HPDE6-E6E7 (cell line): ENCODE data around the gene UBE2J2.
A peak's percentile ranks its signal among the peaks of the same experiment; 100 is the strongest.
"Not testable (repeated sequence)": the region's sequence is repeated elsewhere in the genome, so short reads cannot be mapped to it uniquely, and the experiment has no call there.

Experiments
- DNase-seq: peaks from one replicate; pipeline ENCODE4 v3.0.0; 2011; ENCODE audit warnings: missing footprints; ENCODE audit errors: extremely low spot score

UBE2J2 gene

GRCh38 chr1:1256956-1257871 lies 16.4 kb downstream of the UBE2J2 start:
- no peak for DNase-seq

GRCh38 chr1:1255611-1256010 lies 18.0 kb downstream of the UBE2J2 start:
- no peak for DNase-seq

GRCh38 chr1:1255078-1255477 lies 18.6 kb downstream of the UBE2J2 start:
- DNase-seq = no peak

GRCh38 chr1:1254667-1254998 lies 19.0 kb downstream of the UBE2J2 start:
- no peak for DNase-seq

GRCh38 chr1:1253972-1254666 lies 19.5 kb downstream of the UBE2J2 start:
- no peak for DNase-seq

GRCh38 chr1:1253314-1253713 lies 20.3 kb downstream of the UBE2J2 start:
- DNase-seq = no peak

GRCh38 chr1:1250786-1251284 lies 22.8 kb downstream of the UBE2J2 start:
- DNase-seq = peak; percentile 95

GRCh38 chr1:1248009-1248913 lies 25.4 kb downstream of the UBE2J2 start:
- not testable (repeated sequence) for DNase-seq

- DNase-seq = no peak
Observed at GRCh38 chr1:1247341-1247913, 26.2 kb downstream of the UBE2J2 start.

GRCh38 chr1:1246577-1247340 lies 26.9 kb downstream of the UBE2J2 start, which contains the start of gene C1QTNF12:
TSS of gene C1QTNF12 (minus strand) at chr1:1246722. CDS start at chr1:1246690, 32 bp downstream.
- DNase-seq = no peak

GRCh38 chr1:1245817-1246576 lies 27.7 kb downstream of the UBE2J2 start:
- DNase-seq = no peak

- DNase-seq = no peak
Observed at GRCh38 chr1:1245178-1245816, 28.4 kb downstream of the UBE2J2 start.

GRCh38 chr1:1244192-1244811 lies 29.4 kb downstream of the UBE2J2 start:
- no peak for DNase-seq

GRCh38 chr1:1243807-1244191 lies 29.9 kb downstream of the UBE2J2 start:
- DNase-seq = no peak

GRCh38 chr1:1243266-1243660 lies 30.4 kb downstream of the UBE2J2 start:
- no peak for DNase-seq

- no peak for DNase-seq
Observed at GRCh38 chr1:1242461-1243265, 31.0 kb downstream of the UBE2J2 start.

GRCh38 chr1:1241588-1242219 lies 31.9 kb downstream of the UBE2J2 start:
- no peak for DNase-seq
